Measurements from ENCODE around the gene ATP5MC2. TPM values are rescaled to one million over a fixed set of nuclear protein-coding genes. Genes with fewer than 3 reads are reported as not detected.
A peak's percentile ranks its signal among the peaks of the same experiment; 100 is the strongest.
"Not testable (repeated sequence)": the region's sequence is repeated elsewhere in the genome, so short reads cannot be mapped to it uniquely, and the experiment has no call there.

The ATP5MC2 gene
- polyA plus RNA-seq, 2 of the 4 experiments (the other 2 are of a cell fraction) = 402 to 540 TPM

GRCh38 chr12:53684654-53685220 lies 8.9 kb upstream of the ATP5MC2 start:
- H3K4me3 ChIP-seq = no peak overlapping the region
- ChIA-PET CTCF (interaction anchor here (1.1 to 13.4 kb wide), 6 partner anchors 8 to 141 kb away, joined by 3 to 154 read pairs (median 20); partner anchors contain the start of gene ATP5MC2), POLR2A (no interaction called here)
- WGBS (ENCODE audit: missing lambda C conversion rate) = 63% methylated on average over 3 of the region's 3 CpGs
- H3K4me2 ChIP-seq = no peak overlapping the region
- no peak for ATAC-seq
- H3K27ac ChIP-seq = no peak overlapping the region
- no peaks in the 10 kb centered on the region for H3K4me1 ChIP-seq
- no peak for FAIRE-seq
- TF ChIP-seq ESRRA (IDR thresholded peaks at IDR 0.05; ENCODE audit: borderline replicate concordance, low read length) = no peak
- peak; percentile 11 for TF ChIP-seq ZFP36 (IDR thresholded peaks at IDR 0.05; ENCODE audit: borderline replicate concordance, partially characterized antibody)
- no peaks in the 10 kb centered on the region for H3K9me3 ChIP-seq
- DNase-seq (ENCODE audit: low read depth in 1 of 2, low spot score in 1 of 2) = no peak

GRCh38 chr12:53683983-53684382 lies 8.1 kb upstream of the ATP5MC2 start:
- H3K27ac ChIP-seq = no peak overlapping the region

GRCh38 chr12:53683494-53683893 lies 7.6 kb upstream of the ATP5MC2 start:
- no peak for FAIRE-seq
- ChIA-PET POLR2A (no interaction called here), CTCF (interaction anchor here (1.0 to 13.4 kb wide), 5 partner anchors 16 to 334 kb away, joined by 3 to 154 read pairs (median 14); no protein-coding TSS in a partner anchor)
- H3K4me1 ChIP-seq = no peaks in the 10 kb centered on the region
- H3K4me2 ChIP-seq = no peak overlapping the region
- H3K4me3 ChIP-seq = no peak overlapping the region
- 77% methylated on average over 2 of the region's 2 CpGs for WGBS (ENCODE audit: missing lambda C conversion rate)
- H3K27ac ChIP-seq = no peak overlapping the region
- no peak for ATAC-seq
- H3K9me3 ChIP-seq = no peaks in the 10 kb centered on the region
- TF ChIP-seq REST (IDR thresholded peaks at IDR 0.05) = no peak
- no peak for TF ChIP-seq RFX5 (IDR thresholded peaks at IDR 0.05)
- TF ChIP-seq HOXA7 (CRISPR knock-in tag; IDR thresholded peaks at IDR 0.05) = no peak
- no peak for TF ChIP-seq NFE2L2 (conservative IDR thresholded peaks at IDR 0.05; ENCODE audit: low read length)
- TF ChIP-seq ZC3H11A (IDR thresholded peaks at IDR 0.05) = no peak
- TF ChIP-seq USF2 (IDR thresholded peaks at IDR 0.05) = no peak
- no peak for TF ChIP-seq EHMT2 (IDR thresholded peaks at IDR 0.05; ENCODE audit: low read depth)
- no peak for TF ChIP-seq CBX8 (IDR thresholded peaks at IDR 0.05)
- no peak for TF ChIP-seq MAFK (IDR thresholded peaks at IDR 0.05; ENCODE audit: partially characterized antibody)
- TF ChIP-seq ELK1 (IDR thresholded peaks at IDR 0.05; ENCODE audit: low read depth, low read length) = no peak
- TF ChIP-seq PHF8 (IDR thresholded peaks at IDR 0.05; ENCODE audit: borderline replicate concordance, low read depth) = no peak
- no peak for TF ChIP-seq MYC (IDR thresholded peaks at IDR 0.05; ENCODE audit: borderline replicate concordance, low read length)
- TF ChIP-seq JUNB (IDR thresholded peaks at IDR 0.05) = no peak
- no peak for DNase-seq (ENCODE audit: low read depth in 1 of 2, low spot score in 1 of 2)

More at GRCh38 chr12:53683983-53684382, 8.1 kb upstream of the ATP5MC2 start:
- H3K4me2 ChIP-seq = no peak overlapping the region
- DNase-seq (ENCODE audit: low read depth in 1 of 2, low spot score in 1 of 2) (no peak), FAIRE-seq (no peak), ATAC-seq (no peak)
- no peak overlapping the region for H3K4me3 ChIP-seq
- no peaks in the 10 kb centered on the region for H3K9me3 ChIP-seq
- no peaks in the 10 kb centered on the region for H3K4me1 ChIP-seq
- CTCF ChIA-PET = interaction anchor here (2.8 to 13.4 kb wide), 4 partner anchors 16 to 141 kb away, joined by 10 to 154 read pairs (median 30); no protein-coding TSS in a partner anchor
- POLR2A ChIA-PET = no interaction called here
- 90% methylated on average over 9 of the region's 9 CpGs for WGBS (ENCODE audit: missing lambda C conversion rate)
- no peak for TF ChIP-seq ZFP36 (IDR thresholded peaks at IDR 0.05; ENCODE audit: borderline replicate concordance, partially characterized antibody)
- TF ChIP-seq EP300 (IDR thresholded peaks at IDR 0.05) = no peak
- TF ChIP-seq SMC3 (IDR thresholded peaks at IDR 0.05) = no peak
- peak; percentile 76 for TF ChIP-seq ZC3H11A (IDR thresholded peaks at IDR 0.05)

- CTCF ChIA-PET = interaction anchor here (0.8 to 11.3 kb wide), 4 partner anchors 9 to 135 kb away, joined by 3 to 148 read pairs (median 4); no protein-coding TSS in a partner anchor
- H3K4me2 ChIP-seq; DNase-seq (ENCODE audit: low read depth in 1 of 2, low spot score in 1 of 2); ATAC-seq; H3K27ac ChIP-seq; H3K9me3 ChIP-seq; FAIRE-seq; H3K4me3 ChIP-seq; H3K4me1 ChIP-seq: not testable (repeated sequence)
- POLR2A ChIA-PET = interaction anchor here (1.5 kb wide), 1 partner anchor 137 kb away, joined by 5 read pairs; no protein-coding TSS in a partner anchor
- 60% methylated on average over 5 of the region's 5 CpGs for WGBS (ENCODE audit: missing lambda C conversion rate)
Measured at GRCh38 chr12:53680061-53680460, 4.2 kb upstream of the ATP5MC2 start.

All from A549 (cell line).